Stomach (tissue), 4 donors: ENCODE data around the gene IDI2.

Experiments used
- CTCF ChIP-seq, 7 experiments: fragments of 450-650 bp in 4 of 7; fragments of 200-600 bp in 3 of 7; sonication (generic) in 3 of 7; IDR thresholded peaks; one replicate each; pipeline ENCODE4 v1.5.1; 2016 to 2019; ENCODE audit warnings: antibody characterized with exemption in 7 of 7, control low read depth in 2 of 7, mild to moderate bottlenecking in 1 of 7
- POLR2A ChIP-seq, 4 donors: fragments of 450-650 bp; IDR thresholded peaks; one replicate each; pipeline ENCODE4 v1.6.1; 2016; ENCODE audit warnings: antibody characterized with exemption in 4 of 4, control low read depth in 2 of 4, mild to moderate bottlenecking in 1 of 4, moderate library complexity in 1 of 4
- POLR2AphosphoS5 ChIP-seq, 3 donors: sonication (generic); formaldehyde crosslinking; IDR thresholded peaks; one replicate each; pipeline ENCODE4 v1.6.1; 2016; ENCODE audit warnings: antibody characterized with exemption in 3 of 3

- no peak for TF ChIP-seq POLR2A (IDR thresholded peaks at IDR 0.05)
- no peak for TF ChIP-seq CTCF (IDR thresholded peaks at IDR 0.05)
- no peak for TF ChIP-seq POLR2AphosphoS5 (IDR thresholded peaks at IDR 0.05)
These were observed 48.5 kb upstream of the IDI2 start for GRCh38 chr10:1074052-1074747.
